ENCODE data around the gene RAB4A. TPM values are rescaled to one million over a fixed set of nuclear protein-coding genes. Genes with fewer than 3 reads are reported as not detected.

RAB4A gene
- total RNA-seq, 2 experiments from 2014 or later, result 26.7 to 28.7 TPM

DNA sequence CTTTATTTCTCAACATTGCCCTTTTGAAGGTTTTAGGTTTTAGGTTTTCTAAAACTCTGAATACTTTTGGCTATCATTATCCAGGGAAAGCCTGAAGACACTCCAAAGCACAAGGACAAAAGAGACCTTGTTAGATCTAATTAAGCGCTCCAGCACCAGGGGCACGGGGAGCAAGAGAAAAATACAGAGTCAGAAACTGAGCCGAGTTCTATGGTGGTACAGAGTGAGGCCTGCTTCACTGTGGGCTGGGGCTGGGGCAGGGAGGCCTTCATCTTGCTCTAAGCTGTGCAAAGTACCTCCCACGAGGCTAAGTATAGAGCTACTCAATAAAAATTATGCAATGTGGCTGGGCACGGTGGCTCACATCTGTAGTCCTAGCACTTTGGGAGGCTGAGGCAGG lies 19.7 kb upstream of the RAB4A start:
- H3K36me3 ChIP-seq (ENCODE audit: insufficient read depth, low read length), result no peaks in the 10 kb centered on the region
- TF ChIP-seq, protein P1, sequence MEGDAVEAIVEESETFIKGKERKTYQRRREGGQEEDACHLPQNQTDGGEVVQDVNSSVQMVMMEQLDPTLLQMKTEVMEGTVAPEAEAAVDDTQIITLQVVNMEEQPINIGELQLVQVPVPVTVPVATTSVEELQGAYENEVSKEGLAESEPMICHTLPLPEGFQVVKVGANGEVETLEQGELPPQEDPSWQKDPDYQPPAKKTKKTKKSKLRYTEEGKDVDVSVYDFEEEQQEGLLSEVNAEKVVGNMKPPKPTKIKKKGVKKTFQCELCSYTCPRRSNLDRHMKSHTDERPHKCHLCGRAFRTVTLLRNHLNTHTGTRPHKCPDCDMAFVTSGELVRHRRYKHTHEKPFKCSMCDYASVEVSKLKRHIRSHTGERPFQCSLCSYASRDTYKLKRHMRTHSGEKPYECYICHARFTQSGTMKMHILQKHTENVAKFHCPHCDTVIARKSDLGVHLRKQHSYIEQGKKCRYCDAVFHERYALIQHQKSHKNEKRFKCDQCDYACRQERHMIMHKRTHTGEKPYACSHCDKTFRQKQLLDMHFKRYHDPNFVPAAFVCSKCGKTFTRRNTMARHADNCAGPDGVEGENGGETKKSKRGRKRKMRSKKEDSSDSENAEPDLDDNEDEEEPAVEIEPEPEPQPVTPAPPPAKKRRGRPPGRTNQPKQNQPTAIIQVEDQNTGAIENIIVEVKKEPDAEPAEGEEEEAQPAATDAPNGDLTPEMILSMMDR (IDR thresholded peaks at IDR 0.05), result no peak
- ChIA-PET CTCF (no interaction called here), POLR2A (interaction anchor here (0.7 kb wide), 1 partner anchor 43 kb away, joined by 3 read pairs; no protein-coding TSS in a partner anchor)
- no peaks in the 10 kb centered on the region for H3K27me3 ChIP-seq (ENCODE audit: control insufficient read depth in 1 of 2, insufficient read depth in 2 of 2, low read length in 2 of 2)
- peaks cover 72% of the 10 kb centered on the region for H3K4me1 Mint-ChIP-seq (ENCODE audit: low read depth)
- intact Hi-C loops (cut with DNase I, micrococcal nuclease), result loop anchor here in 1 of 2 experiments (10.0 kb wide), 1 partner anchor 204 kb away; no protein-coding TSS in a partner anchor
- no peaks in the 10 kb centered on the region for H3K9me3 Mint-ChIP-seq
- ATAC-seq (ENCODE audit: poor library complexity) (no peak), DNase-seq (no peak)
- H3K9me3 ChIP-seq (ENCODE audit: control insufficient read depth in 1 of 2, insufficient read depth in 1 of 2, low read length in 2 of 2), result no peaks in the 10 kb centered on the region
- no peak overlapping the region for H3K27ac ChIP-seq (ENCODE audit: low read depth in 1 of 2, low read length in 2 of 2)
- peak overlapping the region; percentile 93 for H3K27ac Mint-ChIP-seq
- no peak overlapping the region for H3K4me3 Mint-ChIP-seq
- H3K27me3 Mint-ChIP-seq, result no peaks in the 10 kb centered on the region
- H3K36me3 Mint-ChIP-seq (ENCODE audit: low read depth), result no peaks in the 10 kb centered on the region
- H3K4me1 ChIP-seq (ENCODE audit: insufficient read depth, low read length), result peaks cover 56% of the 10 kb centered on the region
- H3K4me3 ChIP-seq (ENCODE audit: low read length), result no peak overlapping the region

DNA sequence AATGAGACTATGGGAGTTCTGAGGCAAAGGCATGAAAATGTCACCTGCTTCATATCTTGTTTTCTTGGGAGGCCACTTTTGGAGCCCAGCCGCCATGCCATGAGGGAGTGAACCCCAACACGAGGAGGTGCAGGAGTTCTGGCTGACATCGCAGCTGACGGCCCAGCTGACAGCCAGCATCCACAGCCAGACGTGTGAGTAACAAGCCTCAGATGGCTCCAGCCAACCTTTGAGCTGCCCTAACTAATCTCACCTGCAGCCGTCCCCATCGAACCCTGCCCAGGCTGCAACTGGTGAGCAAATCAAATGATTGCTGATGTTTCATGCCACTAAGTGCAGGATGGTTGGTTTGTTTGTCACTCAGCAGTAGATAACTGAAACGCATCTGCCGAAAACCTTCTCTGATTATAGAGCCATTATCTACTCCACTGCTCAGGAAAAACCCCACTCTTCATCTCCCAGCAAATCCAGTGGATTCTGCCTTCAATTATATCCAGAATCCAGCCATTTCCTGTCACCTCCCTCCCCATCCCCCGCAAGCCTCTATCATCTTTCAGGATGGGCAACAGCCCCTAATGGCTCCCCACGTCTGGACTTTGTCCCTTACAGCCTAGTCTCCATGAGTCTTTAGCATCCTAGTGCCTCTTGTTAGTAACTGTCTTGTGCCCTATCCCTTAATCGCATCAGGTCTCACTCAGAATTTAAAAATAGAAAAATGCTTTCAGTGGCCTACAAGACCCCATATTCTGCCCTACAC lies 18.5 kb upstream of the RAB4A start:
- CTCF ChIA-PET, result no interaction called here

DNA sequence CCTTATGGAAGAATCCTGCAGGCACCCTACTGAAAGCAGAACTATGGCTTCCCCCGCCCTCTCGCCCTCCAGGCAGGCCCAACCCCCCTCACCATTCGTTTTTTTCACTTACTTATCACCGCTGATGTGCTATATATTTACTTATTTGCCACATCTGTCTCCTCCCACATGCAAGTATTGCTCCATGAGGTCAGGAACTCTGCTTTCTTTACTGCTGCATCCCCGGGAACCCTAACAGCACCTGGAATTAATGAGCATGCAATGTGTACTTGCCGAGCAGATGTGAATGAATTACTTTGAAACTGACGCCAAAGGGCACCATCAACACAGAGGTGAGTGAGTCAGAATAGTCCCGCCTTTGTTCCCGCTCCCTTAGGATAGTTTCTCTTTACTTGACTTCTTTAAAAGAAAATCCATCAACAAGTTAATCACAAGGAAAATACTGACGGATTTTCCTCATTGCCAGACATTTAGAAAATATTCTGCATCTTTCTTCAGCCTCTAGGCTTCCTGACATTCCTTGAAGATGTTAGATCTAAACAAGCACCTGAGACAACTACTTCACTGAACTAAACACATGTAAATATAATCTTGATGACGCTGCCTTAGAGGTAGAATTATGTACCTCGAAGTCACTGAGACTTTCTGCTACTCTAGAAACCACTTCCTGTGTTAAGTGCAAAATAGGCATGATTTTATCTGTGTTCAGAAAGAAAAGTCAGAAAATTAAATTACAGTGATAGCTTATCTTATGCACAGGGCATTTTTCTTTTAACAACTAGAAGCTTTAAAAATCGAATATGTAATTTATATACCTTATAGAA lies 17.5 kb upstream of the RAB4A start:
- peaks cover 59% of the 10 kb centered on the region for H3K4me1 ChIP-seq (ENCODE audit: insufficient read depth, low read length)
- DNase-seq (peak in 5 of 14 experiments; percentile 16 to 89 (median 73)), ATAC-seq (ENCODE audit: poor library complexity) (peak; percentile 83)
- peak overlapping the region; percentile 32 for H3K4me3 ChIP-seq (ENCODE audit: low read length)
- no peaks in the 10 kb centered on the region for H3K27me3 ChIP-seq (ENCODE audit: control insufficient read depth in 1 of 2, insufficient read depth in 2 of 2, low read length in 2 of 2)
- Mint-ChIP-seq H3K4me1 (ENCODE audit: low read depth) (peaks cover 74% of the 10 kb centered on the region), H3K9me3 (no peaks in the 10 kb centered on the region), H3K27ac (peak overlapping the region; percentile 93), H3K27me3 (no peaks in the 10 kb centered on the region), H3K36me3 (ENCODE audit: low read depth) (no peaks in the 10 kb centered on the region), H3K4me3 (peak overlapping the region; percentile 85)
- no peaks in the 10 kb centered on the region for H3K9me3 ChIP-seq (ENCODE audit: control insufficient read depth in 1 of 2, insufficient read depth in 1 of 2, low read length in 2 of 2)
- intact Hi-C loops (cut with DNase I, micrococcal nuclease), result loop anchor here (2.0 to 10.0 kb wide), 2 partner anchors 25 to 201 kb away; no protein-coding TSS in a partner anchor
- H3K36me3 ChIP-seq (ENCODE audit: insufficient read depth, low read length), result no peaks in the 10 kb centered on the region
- POLR2A ChIA-PET, result interaction anchor here (0.6 to 2.9 kb wide), 14 partner anchors 17 to 589 kb away, joined by 3 to 34 read pairs (median 6); partner anchors contain the start of genes CCSAP, NUP133, RAB4A and RHOU
- CTCF ChIA-PET, result interaction anchor here (1.4 to 2.7 kb wide), 4 partner anchors 25 to 589 kb away, joined by 3 to 22 read pairs (median 14); partner anchors contain the start of gene RHOU
- H3K27ac ChIP-seq (ENCODE audit: low read depth in 1 of 2, low read length in 2 of 2), result peak overlapping the region; percentile 33 to 71
- TF ChIP-seq, protein P1 (IDR thresholded peaks at IDR 0.05), result no peak

More for the DNA sequence above, 18.5 kb upstream of the RAB4A start:
- intact Hi-C loops (cut with DNase I, micrococcal nuclease), result loop anchor here (2.0 to 10.0 kb wide), 2 partner anchors 24 to 202 kb away; no protein-coding TSS in a partner anchor
- Histone ChIP-seq H3K9me3 (ENCODE audit: control insufficient read depth in 1 of 2, insufficient read depth in 1 of 2, low read length in 2 of 2) (no peaks in the 10 kb centered on the region), H3K4me3 (ENCODE audit: low read length) (no peak overlapping the region), H3K36me3 (ENCODE audit: insufficient read depth, low read length) (no peaks in the 10 kb centered on the region), H3K27ac (ENCODE audit: low read depth in 1 of 2, low read length in 2 of 2) (peak overlapping the region; percentile 33 to 61), H3K4me1 (ENCODE audit: insufficient read depth, low read length) (peaks cover 56% of the 10 kb centered on the region), H3K27me3 (ENCODE audit: control insufficient read depth in 1 of 2, insufficient read depth in 2 of 2, low read length in 2 of 2) (no peaks in the 10 kb centered on the region)
- ATAC-seq (ENCODE audit: poor library complexity), result no peak
- peak overlapping the region; percentile 93 for H3K27ac Mint-ChIP-seq
- no peaks in the 10 kb centered on the region for H3K9me3 Mint-ChIP-seq
- TF ChIP-seq, protein P1 (IDR thresholded peaks at IDR 0.05), result no peak
- peak overlapping the region; percentile 6 for H3K4me3 Mint-ChIP-seq
- no peak for DNase-seq
- peaks cover 72% of the 10 kb centered on the region for H3K4me1 Mint-ChIP-seq (ENCODE audit: low read depth)
- no peaks in the 10 kb centered on the region for H3K36me3 Mint-ChIP-seq (ENCODE audit: low read depth)
- H3K27me3 Mint-ChIP-seq, result no peaks in the 10 kb centered on the region
- POLR2A ChIA-PET, result no interaction called here
